HG03066 (cell line): Measurements from ENCODE around the gene TREM1.
"Not testable (repeated sequence)": the region's sequence is repeated elsewhere in the genome, so short reads cannot be mapped to it uniquely, and the experiment has no call there.

Experiments
- ATAC-seq: cut with Tn5 transposase; IDR thresholded peaks from one replicate; pipeline ENCODE4 v1.9.1; 2021; ENCODE audit warnings: low read depth; ENCODE audit not compliant: unreplicated experiment

Gene TREM1

GRCh38 chr6:41298785-41299502 is 12.5 kb upstream of the TREM1 start:
- no peak for ATAC-seq

- ATAC-seq = not testable (repeated sequence)
These were observed 10.8 kb upstream of the TREM1 start for GRCh38 chr6:41297248-41297647.

GRCh38 chr6:41294214-41294872 is 7.9 kb upstream of the TREM1 start:
- ATAC-seq = no peak

GRCh38 chr6:41291717-41292116 is 5.2 kb upstream of the TREM1 start:
- no peak for ATAC-seq

GRCh38 chr6:41289815-41290214 is 3.3 kb upstream of the TREM1 start:
- no peak for ATAC-seq

- ATAC-seq = no peak
These were observed 2.3 kb upstream of the TREM1 start for GRCh38 chr6:41288754-41289129.

- ATAC-seq = peak; percentile 52
These were observed 1.7 kb upstream of the TREM1 start for GRCh38 chr6:41288030-41288753.

- ATAC-seq = no peak
These were observed 1.8 kb downstream of the TREM1 start for GRCh38 chr6:41284726-41285125.

GRCh38 chr6:41283600-41283999 is 2.9 kb downstream of the TREM1 start:
- ATAC-seq = no peak

GRCh38 chr6:41280381-41281057 is 6.0 kb downstream of the TREM1 start:
- ATAC-seq = no peak

GRCh38 chr6:41278699-41279405 is 7.6 kb downstream of the TREM1 start:
- no peak for ATAC-seq

- ATAC-seq = no peak
These were observed 8.9 kb downstream of the TREM1 start for GRCh38 chr6:41277605-41278004.

- no peak for ATAC-seq
These were observed 11.0 kb downstream of the TREM1 start for GRCh38 chr6:41275489-41275888.

- no peak for ATAC-seq
These were observed 12.2 kb downstream of the TREM1 start for GRCh38 chr6:41274256-41274655.

GRCh38 chr6:41273714-41274113 is 12.8 kb downstream of the TREM1 start:
- no peak for ATAC-seq

GRCh38 chr6:41272591-41273240 is 13.8 kb downstream of the TREM1 start:
- no peak for ATAC-seq

GRCh38 chr6:41271901-41272395 is 14.5 kb downstream of the TREM1 start:
- ATAC-seq = no peak

- no peak for ATAC-seq
These were observed 16.8 kb downstream of the TREM1 start for GRCh38 chr6:41269716-41270115.

- ATAC-seq = no peak
These were observed 17.3 kb downstream of the TREM1 start for GRCh38 chr6:41269166-41269565.

GRCh38 chr6:41268478-41268877 is 18.0 kb downstream of the TREM1 start:
- ATAC-seq = no peak
